ENCODE results near the gene CFAP54.

Gene CFAP54

DNA sequence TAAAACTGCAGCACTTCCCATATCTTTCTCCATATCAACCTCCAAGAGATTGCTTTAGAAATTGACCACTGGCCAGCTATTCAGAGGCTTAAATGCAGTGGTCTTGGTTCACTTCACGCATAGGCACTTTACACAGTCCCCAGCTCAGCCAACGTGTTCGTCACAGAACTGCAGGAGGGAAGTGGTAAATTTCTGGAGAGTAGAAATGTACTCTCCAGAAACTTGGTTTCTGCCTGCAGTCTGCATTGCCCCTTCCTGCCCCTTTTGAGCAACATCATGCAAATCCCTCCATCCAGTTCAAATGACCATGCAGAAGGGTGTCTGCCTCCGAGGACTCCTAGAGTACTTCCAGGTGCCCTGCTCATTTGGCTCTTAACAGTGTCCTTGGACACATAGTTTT lies 375.0 kb downstream of the CFAP54 start:
- H3K9ac ChIP-seq (ENCODE audit: low read length in 2 of 2) = no peak overlapping the region
- H3K27me3 ChIP-seq (ENCODE audit: control insufficient read depth in 1 of 2, insufficient read depth in 2 of 2, low read length in 2 of 2) = no peaks in the 10 kb centered on the region
- H3K9me3 ChIP-seq (ENCODE audit: control insufficient read depth in 2 of 2, low read length in 2 of 2) = no peaks in the 10 kb centered on the region
- no peak overlapping the region for H3K27ac ChIP-seq (ENCODE audit: low read length)
- no peaks in the 10 kb centered on the region for H3K36me3 ChIP-seq (ENCODE audit: control insufficient read depth in 2 of 2, insufficient read depth in 2 of 2, low read length in 2 of 2)
- H3K4me1 ChIP-seq (ENCODE audit: control insufficient read depth, insufficient read depth, low read length) = no peaks in the 10 kb centered on the region
- H3K4me3 ChIP-seq (ENCODE audit: low read length in 2 of 2) = no peak overlapping the region

DNA sequence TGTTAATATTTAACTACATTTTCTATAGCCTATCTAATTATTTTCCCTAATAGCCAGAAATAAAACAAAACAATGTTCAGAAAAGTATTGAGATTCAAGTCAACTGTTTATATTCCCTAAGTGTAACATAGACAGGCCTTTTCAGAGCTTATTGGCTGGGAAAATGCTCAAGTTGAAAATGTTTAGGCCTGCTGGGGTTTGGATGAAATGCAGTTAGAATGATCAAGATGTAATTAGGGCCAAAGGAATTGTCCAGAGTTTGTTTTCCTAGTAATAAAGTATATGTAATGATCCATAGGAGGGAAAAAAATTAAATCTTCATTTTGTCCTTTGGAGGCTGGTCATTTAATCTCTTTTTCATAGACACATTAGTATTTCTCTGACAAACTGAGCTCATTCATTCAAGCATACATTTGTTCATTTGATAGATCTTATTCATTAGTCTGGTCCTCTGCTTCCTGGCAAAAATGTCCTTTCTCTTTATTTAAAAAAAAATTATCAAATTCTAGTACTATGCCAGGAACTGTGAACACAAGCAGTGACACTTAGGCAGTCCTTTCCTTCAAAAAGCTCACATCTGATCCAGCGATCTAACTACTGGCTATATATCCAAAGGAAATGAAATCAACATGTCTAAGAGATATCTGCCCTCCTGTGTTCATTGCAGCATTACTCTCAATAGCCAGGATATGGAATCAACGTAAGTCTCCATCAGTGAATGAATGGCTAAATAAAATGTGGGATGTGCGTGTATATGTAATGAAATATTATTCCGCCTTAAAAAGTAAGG lies 377.6 kb downstream of the CFAP54 start:
- no peak overlapping the region for H3K4me3 ChIP-seq (ENCODE audit: low read length in 2 of 2)
- no peaks in the 10 kb centered on the region for H3K36me3 ChIP-seq (ENCODE audit: control insufficient read depth in 2 of 2, insufficient read depth in 2 of 2, low read length in 2 of 2)
- no peak overlapping the region for H3K9ac ChIP-seq (ENCODE audit: low read length in 2 of 2)
- H3K27ac ChIP-seq (ENCODE audit: low read length) = no peak overlapping the region
- H3K4me1 ChIP-seq (ENCODE audit: control insufficient read depth, insufficient read depth, low read length) = no peaks in the 10 kb centered on the region
- no peaks in the 10 kb centered on the region for H3K27me3 ChIP-seq (ENCODE audit: control insufficient read depth in 1 of 2, insufficient read depth in 2 of 2, low read length in 2 of 2)
- H3K9me3 ChIP-seq (ENCODE audit: control insufficient read depth in 2 of 2, low read length in 2 of 2) = no peaks in the 10 kb centered on the region

DNA sequence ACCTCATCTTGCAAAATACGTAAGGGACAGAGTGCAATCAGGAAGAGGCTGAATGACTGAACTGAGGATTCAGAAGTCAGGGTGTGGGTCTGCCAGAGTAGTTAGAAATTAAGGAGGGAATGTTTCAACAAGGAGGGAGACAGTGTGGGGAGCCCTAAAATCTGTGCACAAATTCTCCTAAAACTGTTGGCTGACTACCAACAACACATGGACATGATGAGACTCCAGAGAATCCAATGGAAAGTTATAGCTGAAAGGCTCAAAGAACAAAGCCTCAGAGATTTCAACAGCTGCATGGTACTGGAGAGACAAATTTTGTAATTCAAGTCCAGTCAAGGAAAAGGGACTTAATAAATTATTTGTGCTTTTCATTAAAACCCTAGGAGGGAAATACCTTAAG lies 381.6 kb downstream of the CFAP54 start:
- Histone ChIP-seq H3K27me3 (ENCODE audit: control insufficient read depth in 1 of 2, insufficient read depth in 2 of 2, low read length in 2 of 2) (no peaks in the 10 kb centered on the region), H3K36me3 (ENCODE audit: control insufficient read depth in 2 of 2, insufficient read depth in 2 of 2, low read length in 2 of 2) (no peaks in the 10 kb centered on the region), H3K27ac (ENCODE audit: low read length) (no peak overlapping the region), H3K9ac (ENCODE audit: low read length in 2 of 2) (no peak overlapping the region), H3K9me3 (ENCODE audit: control insufficient read depth in 2 of 2, low read length in 2 of 2) (peaks cover 0 to 3% of the 10 kb centered on the region in 2 donors), H3K4me1 (ENCODE audit: control insufficient read depth, insufficient read depth, low read length) (no peaks in the 10 kb centered on the region), H3K4me3 (ENCODE audit: low read length in 2 of 2) (no peak overlapping the region)

DNA sequence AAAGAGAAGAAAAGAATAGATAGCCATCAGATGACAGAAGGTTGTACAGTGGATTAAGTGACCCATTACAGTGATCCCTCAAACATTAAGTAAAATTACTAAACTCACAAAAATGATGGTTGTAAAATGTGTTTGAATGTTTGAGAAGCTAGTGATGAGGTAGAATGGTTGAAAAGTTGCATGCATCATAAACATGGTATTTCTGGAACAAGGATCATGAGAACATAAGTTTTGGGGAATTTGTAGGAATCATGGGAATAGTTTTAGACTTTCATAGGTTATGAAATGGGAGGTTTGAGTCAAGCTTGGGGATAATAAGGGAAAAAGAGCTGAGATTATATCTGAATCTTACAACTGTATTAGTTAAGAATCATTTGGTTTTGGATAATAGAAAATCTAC lies 383.6 kb downstream of the CFAP54 start:
- Histone ChIP-seq H3K27me3 (ENCODE audit: control insufficient read depth in 1 of 2, insufficient read depth in 2 of 2, low read length in 2 of 2) (no peaks in the 10 kb centered on the region), H3K4me3 (ENCODE audit: low read length in 2 of 2) (no peak overlapping the region), H3K27ac (ENCODE audit: low read length) (no peak overlapping the region), H3K4me1 (ENCODE audit: control insufficient read depth, insufficient read depth, low read length) (no peaks in the 10 kb centered on the region), H3K9me3 (ENCODE audit: control insufficient read depth in 2 of 2, low read length in 2 of 2) (peaks cover 0 to 3% of the 10 kb centered on the region in 2 donors), H3K9ac (ENCODE audit: low read length in 2 of 2) (no peak overlapping the region), H3K36me3 (ENCODE audit: control insufficient read depth in 2 of 2, insufficient read depth in 2 of 2, low read length in 2 of 2) (no peaks in the 10 kb centered on the region)

DNA sequence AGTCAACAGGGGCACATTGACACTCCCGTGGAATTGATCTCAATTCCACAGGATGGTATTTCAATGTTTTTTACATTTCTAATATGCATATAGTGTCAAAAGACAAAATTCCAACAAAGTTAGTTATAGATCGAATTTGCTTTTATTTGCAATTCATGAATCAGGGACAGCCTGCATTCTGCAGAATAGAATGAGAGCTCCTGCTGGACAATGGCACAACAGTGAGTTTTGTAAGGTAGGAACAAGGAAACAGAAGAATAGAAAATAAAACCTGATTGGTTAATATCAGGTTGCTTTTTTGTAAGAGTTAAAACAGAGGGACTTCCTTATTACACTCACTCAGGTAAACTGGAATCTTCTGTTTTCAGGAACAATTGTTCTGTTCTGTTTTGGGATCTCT lies 384.8 kb downstream of the CFAP54 start:
- no peak overlapping the region for H3K4me3 ChIP-seq (ENCODE audit: low read length in 2 of 2)

DNA sequence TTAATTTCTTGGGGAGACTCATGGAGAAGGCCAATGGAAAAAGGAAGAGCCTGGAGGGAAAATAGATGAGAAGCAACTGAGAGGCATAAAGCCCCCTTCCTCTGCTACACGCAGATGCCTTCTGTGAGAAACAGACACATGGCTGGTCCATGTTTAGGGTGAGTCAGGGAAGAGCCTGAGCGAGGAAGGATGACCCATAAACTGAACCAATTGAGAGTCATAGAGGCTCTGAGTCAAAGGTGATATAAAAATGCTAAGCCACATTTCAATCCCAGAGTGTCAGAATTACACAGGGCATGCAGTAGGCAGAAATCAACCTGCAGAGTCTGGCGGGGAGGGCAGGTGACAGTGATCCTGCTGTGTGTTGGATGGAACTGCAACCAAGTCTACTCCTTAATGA lies 387.6 kb downstream of the CFAP54 start:
- H3K4me1 ChIP-seq (ENCODE audit: control insufficient read depth, insufficient read depth, low read length) = no peaks in the 10 kb centered on the region
- H3K36me3 ChIP-seq (ENCODE audit: control insufficient read depth in 2 of 2, insufficient read depth in 2 of 2, low read length in 2 of 2) = no peaks in the 10 kb centered on the region

More for the DNA sequence above, 384.8 kb downstream of the CFAP54 start:
- H3K4me1 ChIP-seq (ENCODE audit: control insufficient read depth, insufficient read depth, low read length) = no peaks in the 10 kb centered on the region
- H3K9me3 ChIP-seq (ENCODE audit: control insufficient read depth in 2 of 2, low read length in 2 of 2) = peaks cover 0 to 3% of the 10 kb centered on the region in 2 donors
- no peak overlapping the region for H3K9ac ChIP-seq (ENCODE audit: low read length in 2 of 2)
- no peaks in the 10 kb centered on the region for H3K36me3 ChIP-seq (ENCODE audit: control insufficient read depth in 2 of 2, insufficient read depth in 2 of 2, low read length in 2 of 2)
- H3K27ac ChIP-seq (ENCODE audit: low read length) = no peak overlapping the region
- no peaks in the 10 kb centered on the region for H3K27me3 ChIP-seq (ENCODE audit: control insufficient read depth in 1 of 2, insufficient read depth in 2 of 2, low read length in 2 of 2)

DNA sequence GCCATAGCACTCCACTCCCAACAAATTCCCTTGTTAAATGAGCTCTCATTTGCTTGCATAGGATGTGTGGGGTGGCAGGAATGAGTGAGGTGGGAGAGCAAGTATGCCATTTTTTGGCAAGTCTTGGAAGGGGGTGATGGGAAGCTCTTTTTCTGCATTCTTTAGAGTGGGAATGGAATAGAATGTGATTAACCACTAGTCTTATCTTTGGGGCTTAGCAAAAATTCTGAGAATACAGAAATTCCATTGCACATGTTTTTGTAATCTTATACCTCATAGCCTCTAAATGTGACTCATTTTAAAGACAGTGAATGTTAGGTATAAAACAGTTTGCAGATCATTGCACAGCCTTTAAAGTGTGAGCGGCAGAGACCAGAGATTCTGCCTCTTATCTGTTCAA lies 389.3 kb downstream of the CFAP54 start:
- H3K27ac ChIP-seq (ENCODE audit: low read length) = no peak overlapping the region
- no peak overlapping the region for H3K9ac ChIP-seq (ENCODE audit: low read length in 2 of 2)
- H3K4me1 ChIP-seq (ENCODE audit: control insufficient read depth, insufficient read depth, low read length) = no peaks in the 10 kb centered on the region
- no peaks in the 10 kb centered on the region for H3K9me3 ChIP-seq (ENCODE audit: control insufficient read depth in 2 of 2, low read length in 2 of 2)
- H3K36me3 ChIP-seq (ENCODE audit: control insufficient read depth in 2 of 2, insufficient read depth in 2 of 2, low read length in 2 of 2) = no peaks in the 10 kb centered on the region
- H3K4me3 ChIP-seq (ENCODE audit: low read length in 2 of 2) = no peak overlapping the region
- H3K27me3 ChIP-seq (ENCODE audit: control insufficient read depth in 1 of 2, insufficient read depth in 2 of 2, low read length in 2 of 2) = no peaks in the 10 kb centered on the region

More for the DNA sequence above, 387.6 kb downstream of the CFAP54 start:
- H3K9me3 ChIP-seq (ENCODE audit: control insufficient read depth in 2 of 2, low read length in 2 of 2) = peaks cover 0 to 3% of the 10 kb centered on the region in 2 donors
- no peak overlapping the region for H3K4me3 ChIP-seq (ENCODE audit: low read length in 2 of 2)
- H3K27ac ChIP-seq (ENCODE audit: low read length) = no peak overlapping the region
- H3K9ac ChIP-seq (ENCODE audit: low read length in 2 of 2) = no peak overlapping the region
- no peaks in the 10 kb centered on the region for H3K27me3 ChIP-seq (ENCODE audit: control insufficient read depth in 1 of 2, insufficient read depth in 2 of 2, low read length in 2 of 2)

DNA sequence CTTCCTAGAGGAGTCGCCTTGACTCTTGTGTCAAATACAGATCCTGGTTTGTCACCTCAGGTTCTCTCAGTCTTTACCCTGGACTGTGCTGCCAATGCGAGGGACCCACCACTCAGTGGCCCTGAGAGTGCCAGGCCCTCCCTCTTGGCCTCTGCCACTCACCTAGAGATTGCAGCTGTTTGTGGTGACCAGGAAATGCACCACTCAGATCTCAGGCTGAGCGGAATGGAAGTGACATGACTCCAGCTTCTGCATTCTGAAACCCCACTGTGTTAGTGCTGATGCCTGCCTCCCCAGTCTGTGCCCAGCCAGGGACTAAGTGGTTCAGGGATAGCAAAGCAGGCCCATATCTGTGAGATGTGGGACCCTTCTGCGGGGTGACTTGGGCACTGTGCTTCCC lies 389.9 kb downstream of the CFAP54 start:
- Histone ChIP-seq H3K36me3 (ENCODE audit: control insufficient read depth in 2 of 2, insufficient read depth in 2 of 2, low read length in 2 of 2) (no peaks in the 10 kb centered on the region), H3K27ac (ENCODE audit: low read length) (no peak overlapping the region), H3K9me3 (ENCODE audit: control insufficient read depth in 2 of 2, low read length in 2 of 2) (no peaks in the 10 kb centered on the region), H3K27me3 (ENCODE audit: control insufficient read depth in 1 of 2, insufficient read depth in 2 of 2, low read length in 2 of 2) (no peaks in the 10 kb centered on the region), H3K9ac (ENCODE audit: low read length in 2 of 2) (no peak overlapping the region), H3K4me3 (ENCODE audit: low read length in 2 of 2) (no peak overlapping the region), H3K4me1 (ENCODE audit: control insufficient read depth, insufficient read depth, low read length) (no peaks in the 10 kb centered on the region)

DNA sequence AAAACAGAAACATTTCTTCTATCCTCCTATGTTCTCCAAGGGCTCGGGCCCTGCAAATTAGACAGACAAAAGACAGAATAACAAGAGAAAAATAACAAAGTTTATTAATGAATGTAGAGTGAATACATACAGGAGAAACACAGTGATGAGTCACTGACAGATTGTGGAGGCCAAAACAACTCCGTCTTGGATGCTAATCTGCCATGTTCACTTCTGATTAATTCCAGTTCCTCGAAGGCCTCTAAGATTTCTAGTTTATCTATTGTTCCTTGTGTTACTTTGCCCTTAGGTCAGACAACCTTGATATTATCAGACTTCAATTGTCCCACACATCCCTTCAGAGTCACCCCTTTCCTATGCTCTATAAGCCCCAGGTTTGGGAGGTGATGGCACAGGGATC lies 390.8 kb downstream of the CFAP54 start:
- Histone ChIP-seq H3K9me3 (ENCODE audit: control insufficient read depth in 2 of 2, low read length in 2 of 2) (no peaks in the 10 kb centered on the region), H3K27me3 (ENCODE audit: control insufficient read depth in 1 of 2, insufficient read depth in 2 of 2, low read length in 2 of 2) (no peaks in the 10 kb centered on the region), H3K4me3 (ENCODE audit: low read length in 2 of 2) (no peak overlapping the region), H3K27ac (ENCODE audit: low read length) (no peak overlapping the region), H3K4me1 (ENCODE audit: control insufficient read depth, insufficient read depth, low read length) (no peaks in the 10 kb centered on the region), H3K36me3 (ENCODE audit: control insufficient read depth in 2 of 2, insufficient read depth in 2 of 2, low read length in 2 of 2) (no peaks in the 10 kb centered on the region), H3K9ac (ENCODE audit: low read length in 2 of 2) (no peak overlapping the region)

DNA sequence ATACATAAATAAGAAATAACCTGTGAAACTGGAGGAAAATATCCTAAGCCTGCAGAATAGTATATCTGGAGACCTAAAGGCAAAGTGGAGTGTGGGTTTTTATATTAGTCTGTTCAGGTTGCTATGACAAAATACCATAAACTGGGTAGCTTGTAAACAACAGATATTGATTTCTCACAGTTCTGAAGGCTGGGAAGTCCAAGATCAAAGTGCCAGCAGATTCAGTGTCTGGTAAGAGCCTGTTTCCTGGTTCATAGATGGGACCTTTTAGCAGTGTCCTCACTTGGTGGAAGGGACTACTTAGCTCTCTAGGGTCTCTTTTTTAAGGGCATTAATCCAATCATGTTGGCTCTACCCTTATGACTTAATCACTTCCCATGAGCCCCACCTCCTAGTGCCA lies 392.2 kb downstream of the CFAP54 start:
- no peaks in the 10 kb centered on the region for H3K27me3 ChIP-seq (ENCODE audit: control insufficient read depth in 1 of 2, insufficient read depth in 2 of 2, low read length in 2 of 2)
- H3K36me3 ChIP-seq (ENCODE audit: control insufficient read depth in 2 of 2, insufficient read depth in 2 of 2, low read length in 2 of 2) = no peaks in the 10 kb centered on the region
- H3K9me3 ChIP-seq (ENCODE audit: control insufficient read depth in 2 of 2, low read length in 2 of 2) = no peaks in the 10 kb centered on the region

DNA sequence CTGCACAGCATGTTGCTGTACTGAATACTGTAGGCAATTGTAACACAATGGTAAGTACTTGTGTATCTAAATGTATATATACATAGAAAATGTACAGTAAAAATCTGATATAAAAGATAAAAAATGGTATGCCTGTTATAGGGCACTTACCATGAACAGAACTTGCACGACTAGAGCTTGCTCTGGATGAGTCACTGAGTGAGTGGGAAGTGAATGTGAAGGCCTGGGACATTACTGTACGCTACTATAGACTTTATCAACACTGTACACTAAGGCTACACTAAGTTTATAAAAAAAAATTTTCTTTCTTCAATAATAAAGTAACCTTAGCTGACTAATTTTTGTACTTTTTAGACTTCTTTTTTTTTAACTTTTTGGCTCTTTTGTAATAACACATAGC lies 393.5 kb downstream of the CFAP54 start:
- Histone ChIP-seq H3K27me3 (ENCODE audit: control insufficient read depth in 1 of 2, insufficient read depth in 2 of 2, low read length in 2 of 2) (no peaks in the 10 kb centered on the region), H3K36me3 (ENCODE audit: control insufficient read depth in 2 of 2, insufficient read depth in 2 of 2, low read length in 2 of 2) (no peaks in the 10 kb centered on the region), H3K4me3 (ENCODE audit: low read length in 2 of 2) (no peak overlapping the region), H3K9me3 (ENCODE audit: control insufficient read depth in 2 of 2, low read length in 2 of 2) (no peaks in the 10 kb centered on the region), H3K4me1 (ENCODE audit: control insufficient read depth, insufficient read depth, low read length) (peaks cover 5% of the 10 kb centered on the region), H3K9ac (ENCODE audit: low read length in 2 of 2) (no peak overlapping the region), H3K27ac (ENCODE audit: low read length) (no peak overlapping the region)

More for the DNA sequence above, 392.2 kb downstream of the CFAP54 start:
- H3K4me3 ChIP-seq (ENCODE audit: low read length in 2 of 2) = no peak overlapping the region
- H3K4me1 ChIP-seq (ENCODE audit: control insufficient read depth, insufficient read depth, low read length) = no peaks in the 10 kb centered on the region
- no peak overlapping the region for H3K9ac ChIP-seq (ENCODE audit: low read length in 2 of 2)
- no peak overlapping the region for H3K27ac ChIP-seq (ENCODE audit: low read length)
